Embryonic facial prominence (tissue), 1 donor: ENCODE measurements around the gene NSRP1.
"Not testable (repeated sequence)": the region's sequence is repeated elsewhere in the genome, so short reads cannot be mapped to it uniquely, and the experiment has no call there.

ENCODE experiments used
- DNase-seq: peaks from one replicate; pipeline ENCODE4 v3.0.0-alpha.2; 2016; ENCODE audit errors: extremely low spot score

The NSRP1 gene

DNA sequence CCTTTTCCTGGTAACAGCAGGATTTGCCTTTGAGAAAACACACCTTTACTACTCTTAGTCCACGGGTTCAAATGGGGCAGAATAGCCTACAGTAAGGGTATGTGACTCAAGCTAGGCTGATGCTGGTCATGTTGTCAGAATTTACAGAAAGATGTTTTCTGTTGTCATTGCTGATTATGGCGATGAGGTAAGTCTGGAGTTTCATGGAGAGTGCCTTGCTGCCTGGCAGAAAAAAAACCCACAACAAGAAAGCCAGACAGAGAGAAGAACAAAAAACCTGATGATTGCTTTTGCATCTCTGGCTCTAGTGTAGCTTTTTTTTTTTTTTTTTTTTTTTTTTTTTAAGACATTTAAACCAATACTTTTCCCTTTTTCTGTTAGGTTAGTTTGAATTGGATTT, 71.0 kb downstream of the NSRP1 start:
- no peak for DNase-seq

- DNase-seq = no peak
Measured at GRCh38 chr17:30188211-30188939, 71.8 kb downstream of the NSRP1 start.

- DNase-seq = no peak
Measured at GRCh38 chr17:30191072-30191471, 74.5 kb downstream of the NSRP1 start.

DNA sequence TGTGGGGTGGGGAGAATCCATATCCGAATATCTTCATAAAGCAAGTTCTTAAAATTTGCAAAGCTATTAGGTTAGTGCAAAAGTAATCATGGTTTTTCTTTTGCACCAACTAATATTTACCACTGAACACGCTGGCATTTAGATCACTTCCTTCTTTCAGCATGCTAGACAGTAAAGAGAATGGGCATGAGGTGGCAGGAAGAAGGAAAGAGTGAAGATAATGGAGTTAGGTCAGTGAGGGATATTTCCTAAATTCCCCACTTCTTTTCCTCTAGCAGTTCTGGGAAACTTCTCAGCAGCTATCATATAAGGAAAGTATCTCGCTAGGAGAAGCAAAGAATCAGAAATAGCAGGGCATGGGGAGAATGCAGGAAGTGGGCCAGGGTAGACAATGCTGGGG, 79.9 kb downstream of the NSRP1 start:
- no peak for DNase-seq

- no peak for DNase-seq
Measured at GRCh38 chr17:30197416-30197815, 80.8 kb downstream of the NSRP1 start.

GRCh38 chr17:30199600-30199999, 83.0 kb downstream of the NSRP1 start:
- DNase-seq = no peak

GRCh38 chr17:30200106-30200505, 83.5 kb downstream of the NSRP1 start:
- no peak for DNase-seq

DNA sequence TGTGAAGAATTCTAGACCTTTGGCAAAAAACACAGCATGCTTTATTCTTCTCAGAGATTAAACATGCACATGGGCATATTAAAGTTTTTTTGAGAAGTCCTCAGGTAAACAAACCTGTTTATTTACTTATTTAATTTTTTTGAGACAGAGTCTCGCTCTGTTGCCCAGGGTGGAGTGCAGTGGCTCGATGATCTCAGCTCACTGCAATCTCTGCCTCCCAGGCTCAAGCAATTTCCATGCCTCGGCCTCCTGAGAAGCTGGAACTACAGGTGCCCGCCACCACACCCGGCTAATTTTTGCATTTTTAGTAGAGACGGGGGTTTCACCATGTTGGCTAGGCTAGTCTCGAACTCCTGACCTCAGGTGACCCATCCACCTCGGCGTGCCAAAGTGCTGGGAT, 84.0 kb downstream of the NSRP1 start:
- DNase-seq = not testable (repeated sequence)

- DNase-seq = no peak
Measured at GRCh38 chr17:30203471-30203981, 86.9 kb downstream of the NSRP1 start.

DNA sequence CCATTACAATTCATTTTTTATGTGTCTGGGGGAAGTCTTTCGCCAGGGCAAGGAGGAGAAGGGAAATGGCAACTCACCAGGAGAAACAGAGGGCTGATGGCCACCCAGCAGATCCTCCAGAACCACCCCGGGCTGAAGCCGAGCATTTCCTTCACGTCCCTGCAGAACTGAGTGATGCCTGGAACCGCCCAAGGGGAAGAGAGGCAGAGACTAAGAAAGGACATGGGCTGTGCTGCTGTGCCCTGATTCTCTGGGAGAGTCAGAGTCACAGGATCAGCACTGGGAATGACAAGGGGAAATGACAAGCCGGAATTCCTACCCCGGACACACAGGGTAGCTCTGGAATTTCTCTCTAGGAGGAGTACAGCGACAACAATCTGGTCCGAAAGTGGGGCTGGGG, 91.0 kb downstream of the NSRP1 start:
- DNase-seq = no peak

DNA sequence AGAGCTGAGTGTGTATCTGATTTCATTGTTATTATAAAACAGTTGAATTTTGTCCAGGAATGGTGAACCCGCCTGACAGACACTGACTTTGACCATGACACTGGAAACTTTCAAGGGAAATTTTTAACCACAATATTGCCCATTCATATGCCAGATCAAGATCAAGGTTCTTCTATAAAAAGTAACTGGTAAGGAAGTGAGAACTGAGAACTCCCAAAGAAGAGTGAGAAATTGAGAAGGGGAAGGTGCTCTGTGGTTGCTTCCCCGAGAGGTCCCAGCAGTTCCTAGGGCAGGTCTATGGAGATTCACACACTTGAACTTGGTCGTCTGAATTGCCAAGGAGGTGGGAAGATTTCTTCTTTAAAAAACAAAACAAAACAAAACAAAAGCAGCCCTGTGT, 91.6 kb downstream of the NSRP1 start:
- DNase-seq = no peak

- no peak for DNase-seq
Measured at GRCh38 chr17:30209930-30210329, 93.3 kb downstream of the NSRP1 start.

- DNase-seq = no peak
Measured at GRCh38 chr17:30210366-30210765, 93.8 kb downstream of the NSRP1 start.

GRCh38 chr17:30210901-30211300, 94.3 kb downstream of the NSRP1 start:
- DNase-seq = no peak

GRCh38 chr17:30211371-30211770, 94.8 kb downstream of the NSRP1 start:
- no peak for DNase-seq

DNA sequence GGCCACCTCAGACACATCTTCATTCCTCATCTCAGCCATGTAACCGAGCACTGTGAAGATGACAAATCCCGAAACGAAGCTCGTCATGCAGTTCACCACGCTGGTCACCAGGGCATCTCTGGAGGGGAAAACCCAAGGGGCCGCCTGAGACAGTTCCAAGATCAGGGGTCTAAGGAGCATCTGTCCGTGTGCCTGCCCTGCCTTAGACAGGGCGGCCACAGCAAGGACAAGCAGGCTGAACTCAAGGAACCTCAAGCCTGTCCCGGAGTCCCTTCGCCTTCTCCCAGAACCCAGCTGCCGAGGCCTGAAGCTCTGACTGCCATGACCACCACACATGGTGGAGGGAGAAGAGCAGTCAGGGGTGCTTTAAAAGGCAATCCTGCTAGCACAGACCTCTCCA, 96.1 kb downstream of the NSRP1 start:
- DNase-seq = no peak

GRCh38 chr17:30217054-30217453, 100.4 kb downstream of the NSRP1 start:
- no peak for DNase-seq

DNA sequence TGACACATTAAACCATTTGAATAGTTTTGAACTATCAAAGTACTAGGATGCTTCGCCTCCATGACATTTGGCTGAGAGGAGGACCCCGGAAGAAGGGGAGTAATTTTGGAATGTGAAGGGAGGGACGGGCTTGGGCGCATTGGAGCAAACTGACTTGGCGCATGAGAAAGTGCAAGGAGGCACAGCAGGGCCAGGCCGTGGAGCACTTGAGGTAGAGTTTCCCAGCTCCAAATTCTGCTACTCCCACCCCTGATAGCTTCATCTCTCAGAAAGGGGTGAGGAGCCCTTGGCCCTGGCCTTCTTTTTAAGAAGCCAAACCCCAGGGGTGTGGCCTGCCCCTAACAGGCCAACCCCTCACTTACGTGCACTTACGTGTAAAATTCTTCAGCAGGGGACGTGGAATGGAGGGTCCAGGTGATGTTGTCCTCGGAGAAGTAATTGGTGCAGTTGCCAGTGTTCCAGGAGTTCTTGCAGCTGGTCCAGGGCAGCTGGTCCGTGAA, 101.2 kb downstream of the NSRP1 start:
- DNase-seq = no peak

GRCh38 chr17:30218799-30219198, 102.2 kb downstream of the NSRP1 start:
- DNase-seq = no peak

GRCh38 chr17:30219315-30219714, 102.7 kb downstream of the NSRP1 start:
- no peak for DNase-seq

GRCh38 chr17:30219833-30220232, 103.2 kb downstream of the NSRP1 start:
- no peak for DNase-seq

DNA sequence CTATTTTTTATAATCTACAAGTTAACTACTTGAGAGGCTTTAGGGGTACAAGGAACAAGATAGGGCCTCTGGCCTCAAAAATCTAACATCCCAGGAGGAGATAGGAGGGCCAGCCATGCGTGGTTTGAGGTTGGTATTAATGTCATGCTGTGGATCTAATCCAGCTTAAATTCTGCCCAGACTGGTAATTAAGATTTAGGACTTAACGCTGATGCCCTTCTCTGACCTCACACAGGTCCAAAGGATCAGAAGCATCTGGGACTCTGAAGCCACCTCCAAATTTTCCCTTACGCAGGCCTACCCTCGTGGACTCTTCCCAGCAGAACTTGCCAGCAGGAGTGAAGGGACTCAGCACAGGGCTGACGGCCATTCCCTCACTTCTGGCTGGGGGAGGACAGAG, 103.8 kb downstream of the NSRP1 start:
- DNase-seq = no peak

DNA sequence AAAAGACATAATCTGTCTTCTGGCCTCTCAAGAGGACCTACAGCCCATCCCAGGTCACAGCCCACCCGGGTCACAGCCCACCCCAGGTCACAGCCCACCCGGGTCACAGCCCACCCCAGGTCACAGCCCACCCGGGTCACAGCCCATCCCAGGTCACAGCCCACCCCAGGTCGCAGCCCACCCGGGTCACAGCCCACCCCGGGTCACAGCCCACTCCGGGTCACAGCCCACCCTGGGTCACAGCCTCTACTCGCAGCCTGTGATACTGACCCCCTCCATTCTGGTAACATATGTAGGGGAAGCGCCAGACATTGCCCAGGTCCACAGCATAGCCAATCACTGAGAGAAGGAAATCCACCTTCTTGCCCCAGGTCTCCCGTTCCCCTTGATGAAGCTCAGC, 104.7 kb downstream of the NSRP1 start:
- DNase-seq = no peak

- no peak for DNase-seq
Measured at GRCh38 chr17:30222251-30222650, 105.6 kb downstream of the NSRP1 start.
